ENCODE results near the gene ASCC1. TPM values are rescaled to one million over a fixed set of nuclear protein-coding genes. Genes with fewer than 3 reads are reported as not detected.
"Not testable (repeated sequence)": the region's sequence is repeated elsewhere in the genome, so short reads cannot be mapped to it uniquely, and the experiment has no call there.

The ASCC1 gene
- total RNA-seq, 1 donor from 2014 or later, result 21.0 TPM

DNA sequence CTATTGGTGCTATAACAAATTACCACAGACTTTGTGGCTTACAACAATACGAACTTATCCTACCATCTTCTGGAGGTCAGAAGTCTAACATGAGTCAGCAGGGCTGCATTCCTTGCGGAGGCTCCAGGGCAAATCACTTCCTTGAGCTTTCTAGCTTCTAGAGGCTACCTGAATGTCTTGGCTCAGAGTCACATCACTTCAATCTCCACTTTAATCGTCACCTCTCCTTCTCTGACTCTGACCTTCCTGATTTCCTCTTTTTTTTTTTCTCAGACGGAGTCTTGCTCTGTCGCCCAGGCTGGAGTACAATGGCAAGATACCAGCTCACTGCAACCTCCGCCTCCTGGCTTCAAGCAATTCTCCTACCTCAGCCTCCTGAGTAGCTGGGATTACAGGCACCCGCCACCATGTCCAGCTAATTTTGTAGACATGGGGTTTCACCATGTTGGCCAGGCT lies 44.9 kb downstream of the ASCC1 start:
- peak in 1 of 2 donors; percentile 95 for DNase-seq (ENCODE audit: low read depth in 2 of 2)

- no peak for DNase-seq (ENCODE audit: low read depth in 2 of 2)
Measured at GRCh38 chr10:72170733-72171132, 45.3 kb downstream of the ASCC1 start.

DNA sequence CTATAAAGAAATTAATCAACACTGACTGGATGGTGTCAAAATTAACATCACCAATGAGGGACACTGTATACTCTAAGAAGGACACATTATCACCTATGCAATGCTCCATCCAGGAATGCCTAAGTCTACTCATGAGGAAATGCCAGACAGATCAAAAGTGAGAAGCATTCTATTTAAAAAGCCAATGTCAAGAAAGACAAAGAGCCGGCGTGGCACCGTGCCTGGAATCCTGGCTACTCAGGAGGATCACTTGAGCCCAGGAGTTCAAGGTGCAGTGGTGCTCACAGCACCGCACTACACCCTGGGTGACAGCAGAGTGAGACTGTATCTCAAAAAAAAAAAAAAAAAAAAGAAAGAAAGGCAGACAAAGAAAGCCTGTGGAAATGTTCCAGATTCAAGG lies 45.8 kb downstream of the ASCC1 start:
- DNase-seq (ENCODE audit: low read depth in 2 of 2), result peak in 1 of 2 donors; percentile 57

DNA sequence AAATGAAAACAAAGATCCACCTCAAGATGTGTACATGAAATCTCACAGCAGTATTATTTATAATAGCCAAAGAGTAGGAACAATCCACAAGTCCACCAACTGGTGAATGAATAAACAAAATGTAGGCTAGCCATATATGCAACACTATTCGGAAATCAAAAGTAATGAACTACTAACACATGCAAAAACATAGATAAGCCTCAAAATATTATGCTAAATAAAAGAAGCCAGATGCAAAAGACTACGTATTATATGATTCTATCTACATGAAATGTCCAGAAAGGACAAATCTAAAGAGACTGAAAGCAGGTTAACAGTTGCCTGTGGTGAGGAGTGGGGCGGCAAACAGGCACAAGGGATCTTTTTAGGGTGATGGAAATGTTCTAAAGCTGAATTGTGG lies 49.0 kb downstream of the ASCC1 start:
- no peak for DNase-seq (ENCODE audit: low read depth in 2 of 2)

DNA sequence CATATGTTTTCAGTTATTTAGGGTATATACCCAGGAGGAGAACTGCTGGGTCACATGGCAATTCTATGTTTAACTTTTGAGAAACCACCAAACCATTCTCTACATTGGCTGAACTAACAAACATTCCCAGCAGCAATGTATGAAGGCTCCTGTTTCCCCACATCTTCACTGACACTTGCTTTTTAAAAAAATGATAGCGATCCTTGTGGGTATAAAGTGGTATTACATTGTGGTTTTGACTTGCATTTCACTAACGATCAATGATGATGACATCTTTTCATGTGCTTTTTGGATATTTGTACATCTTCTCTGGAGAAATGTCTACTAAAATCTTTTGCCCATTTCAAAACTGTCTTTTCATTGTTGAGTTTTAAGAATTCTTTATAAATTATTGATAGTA lies 51.5 kb downstream of the ASCC1 start:
- DNase-seq (ENCODE audit: low read depth in 2 of 2), result no peak

GRCh38 chr10:72162978-72163377 lies 53.1 kb downstream of the ASCC1 start:
- peak; percentile 41 to 57 for DNase-seq (ENCODE audit: low read depth in 2 of 2)

DNA sequence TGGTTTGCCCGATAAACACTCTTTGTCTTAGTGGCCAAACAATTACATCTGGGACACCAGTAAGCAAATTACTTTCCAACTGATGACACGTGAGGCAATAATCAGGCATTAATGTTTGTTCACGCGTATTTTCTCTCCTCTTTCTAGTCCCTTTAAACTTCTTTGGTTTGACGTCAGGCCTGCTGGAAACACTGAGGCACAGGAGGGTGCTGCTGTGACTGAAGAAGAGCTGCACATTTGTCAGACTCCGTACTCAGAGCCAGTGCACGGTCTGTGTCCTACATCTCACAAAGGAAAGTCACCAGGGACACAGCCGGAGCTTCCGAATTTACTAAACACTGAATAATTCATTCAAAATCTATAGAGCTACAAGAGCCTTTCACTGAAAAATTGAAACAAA lies 57.9 kb downstream of the ASCC1 start:
- DNase-seq (ENCODE audit: low read depth in 2 of 2), result no peak

GRCh38 chr10:72156223-72156622 lies 59.9 kb downstream of the ASCC1 start:
- no peak for DNase-seq (ENCODE audit: low read depth in 2 of 2)

- no peak for DNase-seq (ENCODE audit: low read depth in 2 of 2)
Measured at GRCh38 chr10:72152286-72152685, 63.8 kb downstream of the ASCC1 start.

GRCh38 chr10:72150746-72151478 lies 65.2 kb downstream of the ASCC1 start:
- DNase-seq (ENCODE audit: low read depth in 2 of 2), result not testable (repeated sequence)

DNA sequence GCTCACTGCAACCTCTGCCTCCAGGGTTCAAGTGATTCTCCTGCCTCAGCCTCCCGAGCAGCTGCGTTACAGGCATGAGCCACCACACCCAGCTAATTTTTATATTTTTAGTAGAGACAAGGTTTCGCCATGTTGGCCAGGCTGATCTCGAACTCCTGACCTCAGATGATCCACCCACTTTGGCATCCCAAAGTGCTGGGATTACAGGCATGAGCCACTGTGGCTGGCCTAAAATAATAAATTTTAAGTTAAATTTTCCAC lies 68.8 kb downstream of the ASCC1 start:
- DNase-seq (ENCODE audit: low read depth in 2 of 2), result not testable (repeated sequence)

DNA sequence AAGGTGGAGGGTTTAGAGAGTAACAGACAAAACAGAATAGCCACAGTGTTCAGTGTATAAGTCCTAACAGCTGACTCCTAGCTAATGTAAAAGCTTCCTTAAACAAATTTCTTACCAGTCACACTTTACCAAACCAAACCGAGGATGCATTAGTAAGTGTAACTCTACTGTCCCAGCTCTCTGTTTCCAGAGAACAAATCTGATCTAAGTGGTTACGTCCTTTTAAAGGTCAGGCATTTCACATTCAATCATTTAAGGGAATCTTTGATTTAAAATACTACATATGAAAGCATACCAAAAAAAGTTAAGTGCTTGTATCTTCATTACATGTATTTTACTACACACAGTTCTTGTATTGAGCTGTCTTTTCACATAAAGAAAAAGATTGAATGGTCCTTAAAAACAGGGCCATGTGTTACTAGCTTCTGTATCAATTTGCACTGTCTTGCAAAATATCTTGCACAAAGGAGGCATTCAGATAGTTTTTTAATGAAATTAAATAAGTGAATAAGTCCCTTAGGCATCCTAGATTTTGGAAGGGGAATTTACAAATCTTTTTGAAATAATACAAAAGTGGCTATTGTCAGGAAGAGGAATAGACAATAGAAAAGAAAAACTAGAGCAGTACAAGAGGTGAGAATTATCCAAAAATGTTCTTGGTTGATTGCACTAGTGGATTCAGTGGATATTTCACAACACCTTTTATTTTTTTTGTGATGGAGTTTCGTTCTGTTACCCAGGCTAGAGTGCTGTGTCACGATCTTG lies 69.3 kb downstream of the ASCC1 start:
- no peak for DNase-seq (ENCODE audit: low read depth in 2 of 2)

- no peak for DNase-seq (ENCODE audit: low read depth in 2 of 2)
Measured at GRCh38 chr10:72146071-72146470, 70.0 kb downstream of the ASCC1 start.

DNA sequence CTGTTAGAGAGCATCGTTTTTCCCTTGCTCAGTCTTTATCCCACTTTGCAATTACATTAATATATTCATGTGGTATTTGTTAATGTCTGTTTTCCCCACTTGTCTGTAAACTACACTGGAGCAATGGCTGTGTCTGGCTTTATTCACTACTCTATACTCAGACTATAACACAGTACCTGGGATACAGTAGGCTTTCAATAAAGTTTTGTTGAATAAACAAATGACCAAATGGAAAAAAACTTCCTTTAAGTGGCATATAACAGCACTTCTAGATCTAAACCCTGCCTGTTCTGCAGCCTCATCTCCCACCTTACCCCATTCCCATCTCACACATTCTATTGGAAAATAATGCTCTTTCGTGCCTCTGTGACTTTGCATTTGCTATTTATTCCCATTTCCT lies 70.4 kb downstream of the ASCC1 start:
- DNase-seq (ENCODE audit: low read depth in 2 of 2), result no peak

DNA sequence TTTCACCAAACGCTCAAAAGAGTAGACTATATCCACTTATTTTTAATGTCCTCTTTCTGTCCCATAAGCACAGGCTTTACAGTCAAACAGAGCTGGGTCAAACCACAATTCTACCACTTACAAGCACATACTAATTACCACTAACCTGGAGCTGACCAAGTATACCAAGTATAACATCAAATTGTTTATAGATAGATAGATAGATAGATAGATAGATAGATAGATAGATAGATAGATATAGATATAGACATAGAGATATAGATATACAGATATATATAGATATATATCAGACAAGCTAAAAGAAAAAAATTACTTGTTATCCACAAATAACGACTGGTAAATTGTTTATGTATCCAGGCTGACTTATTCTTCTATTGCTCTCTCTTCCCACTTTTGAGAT lies 75.2 kb downstream of the ASCC1 start:
- DNase-seq (ENCODE audit: low read depth in 2 of 2), result no peak

GRCh38 chr10:72140174-72140573 lies 75.9 kb downstream of the ASCC1 start:
- no peak for DNase-seq (ENCODE audit: low read depth in 2 of 2)

- DNase-seq (ENCODE audit: low read depth in 2 of 2), result no peak
Measured at GRCh38 chr10:72137583-72137982, 78.5 kb downstream of the ASCC1 start.

DNA sequence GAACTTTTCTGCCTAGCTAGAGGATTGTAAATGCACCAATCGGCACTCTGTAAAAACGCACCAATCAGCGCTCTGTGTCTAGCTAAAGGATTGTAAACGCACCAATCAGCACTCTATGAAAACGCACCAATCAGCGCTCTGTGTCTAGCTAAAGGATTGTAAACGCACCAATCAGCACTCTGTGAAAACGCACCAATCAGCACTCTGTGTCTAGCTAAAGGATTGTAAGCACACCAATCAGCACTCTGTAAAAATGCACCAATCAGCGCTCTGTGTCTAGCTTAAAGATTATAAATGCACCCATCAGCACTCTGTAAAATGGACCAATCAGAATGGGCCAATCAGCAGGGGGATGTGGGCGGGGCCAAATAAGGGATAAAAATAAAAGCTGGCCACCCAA lies 79.9 kb downstream of the ASCC1 start:
- DNase-seq (ENCODE audit: low read depth in 2 of 2), result not testable (repeated sequence)

DNA sequence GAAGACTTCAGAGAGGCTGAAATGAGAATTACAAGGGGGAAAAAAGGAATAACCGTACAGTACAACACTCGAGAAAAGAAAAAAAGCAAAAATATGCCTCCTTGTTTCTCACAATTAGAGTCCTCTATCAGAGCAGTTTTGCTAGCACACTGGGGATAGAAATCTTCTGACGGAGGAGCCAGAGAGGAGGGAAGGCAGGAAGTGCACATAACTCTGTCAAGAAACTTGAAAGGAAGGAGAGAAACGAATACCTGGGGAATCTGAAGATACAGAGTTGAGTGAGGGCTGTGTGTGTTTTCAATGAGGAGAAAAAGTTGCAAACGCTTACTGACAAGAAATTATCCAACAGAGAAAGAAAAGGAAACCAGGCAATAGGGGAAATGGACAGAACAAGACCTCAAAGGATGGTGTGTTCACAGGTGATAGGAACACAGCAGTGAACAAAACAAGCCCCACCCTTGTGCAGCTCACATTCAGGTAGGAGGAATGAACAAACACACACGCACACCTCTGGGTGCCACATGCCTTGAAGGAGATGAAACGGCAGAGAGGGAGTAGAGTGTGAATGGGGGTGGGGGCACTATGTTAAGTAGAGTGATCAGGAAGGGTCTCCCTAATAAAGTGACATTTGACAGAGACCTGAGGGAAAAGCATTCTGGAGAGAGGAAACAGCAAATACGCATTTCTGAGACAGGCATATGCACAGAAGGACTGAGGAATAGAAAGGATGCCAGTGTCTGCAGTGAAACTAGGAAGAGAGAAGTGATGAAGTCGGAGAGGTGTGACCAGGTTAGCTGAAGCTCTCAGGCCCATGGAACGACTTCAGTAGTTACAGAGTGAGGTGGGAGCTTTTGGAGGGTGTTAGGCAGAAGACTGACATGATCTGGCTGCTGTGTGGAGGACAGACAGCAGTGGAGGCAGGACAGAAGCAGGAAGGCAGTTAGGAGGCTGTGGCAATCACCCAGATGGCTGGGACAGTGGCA lies 81.0 kb downstream of the ASCC1 start:
- no peak for DNase-seq (ENCODE audit: low read depth in 2 of 2)

GRCh38 chr10:72133517-72133916 lies 82.6 kb downstream of the ASCC1 start:
- DNase-seq (ENCODE audit: low read depth in 2 of 2), result peak in 1 of 2 donors; percentile 29

GRCh38 chr10:72132854-72133253 lies 83.2 kb downstream of the ASCC1 start:
- DNase-seq (ENCODE audit: low read depth in 2 of 2), result no peak

DNA sequence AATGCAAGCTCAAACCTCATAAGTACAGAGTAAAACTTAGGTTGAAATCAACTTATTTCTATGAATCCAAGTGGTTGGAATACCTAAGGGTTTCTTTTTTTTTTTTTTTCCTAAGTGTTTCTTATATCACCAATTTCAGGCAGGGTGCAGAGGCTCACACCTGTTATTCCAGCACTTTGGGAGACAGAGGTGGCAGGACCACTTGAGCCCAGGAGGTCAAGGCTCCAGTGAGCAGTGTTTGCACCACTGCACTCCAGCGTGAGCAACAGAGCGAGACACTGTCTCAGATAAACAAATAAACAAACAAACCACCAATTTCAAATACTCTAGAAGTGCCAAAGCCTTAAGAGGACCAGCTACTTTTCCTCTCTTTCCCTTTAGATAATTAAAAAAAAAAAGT lies 88.5 kb downstream of the ASCC1 start:
- no peak for DNase-seq (ENCODE audit: low read depth in 2 of 2)
